HG02763 (cell line): ENCODE measurements around the gene TNFSF10.

ENCODE experiments used
- ATAC-seq: cut with Tn5 transposase; IDR thresholded peaks from one replicate; pipeline ENCODE4 v1.9.1; 2021; ENCODE audit warnings: mild to moderate bottlenecking, moderate library complexity; ENCODE audit not compliant: unreplicated experiment

TNFSF10 gene

GRCh38 chr3:172518929-172519640 lies 4.1 kb downstream of the TNFSF10 start:
- no peak for ATAC-seq

GRCh38 chr3:172517859-172518466 lies 5.3 kb downstream of the TNFSF10 start:
- no peak for ATAC-seq

- ATAC-seq = no peak
These were observed 6.7 kb downstream of the TNFSF10 start for GRCh38 chr3:172516318-172517214.

DNA sequence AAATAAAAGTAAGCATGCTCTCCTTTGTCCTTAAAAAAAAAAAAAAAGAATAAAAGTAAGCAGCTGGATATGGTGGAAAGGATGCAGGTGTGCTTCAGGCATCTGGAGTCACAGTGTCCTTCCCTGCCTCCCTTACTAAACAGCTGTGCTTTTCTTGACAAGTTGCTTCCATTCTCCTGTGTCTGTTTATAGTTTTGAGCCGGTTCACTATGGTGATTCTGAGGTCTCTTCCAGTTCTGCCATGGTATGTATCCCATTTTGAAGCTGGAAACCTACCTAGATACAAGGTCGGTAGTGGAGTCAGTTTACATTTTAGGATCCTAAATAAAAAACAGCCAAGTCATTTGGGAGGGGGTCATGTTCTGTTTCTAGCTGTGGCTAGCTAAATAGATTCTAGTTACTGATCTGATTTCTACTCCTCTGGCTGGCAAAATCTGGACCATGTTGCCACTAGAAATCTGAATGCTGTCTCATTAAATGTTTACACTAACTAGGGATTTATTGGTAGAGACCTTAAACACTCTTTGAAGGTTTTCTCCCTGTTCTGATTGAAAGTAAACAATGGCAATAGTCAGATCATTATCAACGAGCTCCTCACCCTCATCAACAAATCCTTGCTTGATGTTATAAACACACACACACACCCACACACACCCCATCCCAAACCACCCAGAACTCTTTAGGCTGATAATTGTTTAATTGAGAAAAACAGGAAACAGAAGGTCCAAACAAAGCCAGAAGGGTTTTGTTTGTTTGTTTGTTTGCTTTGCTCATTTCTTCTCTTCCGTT lies 7.9 kb downstream of the TNFSF10 start:
- ATAC-seq = no peak

DNA sequence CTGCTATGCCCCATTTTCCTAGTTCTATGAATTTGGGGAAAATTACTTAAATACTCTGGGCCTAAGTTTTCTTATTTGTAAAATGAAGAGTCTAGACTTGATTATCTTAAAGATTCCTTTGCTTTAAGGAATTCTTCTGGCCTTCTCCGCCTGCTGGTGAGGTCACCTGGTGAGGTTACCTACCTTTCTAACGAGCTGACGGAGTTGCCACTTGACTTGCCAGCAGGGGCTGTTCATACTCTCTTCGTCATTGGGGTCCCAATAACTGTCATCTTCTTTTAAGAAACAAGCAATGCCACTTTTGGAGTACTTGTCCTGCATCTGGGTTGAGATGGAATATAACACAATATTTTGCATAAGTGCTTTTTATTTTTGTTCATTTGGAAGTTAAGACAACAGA lies 8.6 kb downstream of the TNFSF10 start:
- no peak for ATAC-seq

GRCh38 chr3:172513488-172513887 lies 9.7 kb downstream of the TNFSF10 start:
- ATAC-seq = no peak

- ATAC-seq = peak; percentile 61
These were observed 11.2 kb downstream of the TNFSF10 start for GRCh38 chr3:172511783-172512762.

GRCh38 chr3:172506094-172506493 lies 17.1 kb downstream of the TNFSF10 start:
- ATAC-seq = no peak

GRCh38 chr3:172501540-172501939 lies 21.7 kb downstream of the TNFSF10 start:
- ATAC-seq = no peak

- peak; percentile 44 for ATAC-seq
These were observed 33.0 kb downstream of the TNFSF10 start for GRCh38 chr3:172490198-172490669.

DNA sequence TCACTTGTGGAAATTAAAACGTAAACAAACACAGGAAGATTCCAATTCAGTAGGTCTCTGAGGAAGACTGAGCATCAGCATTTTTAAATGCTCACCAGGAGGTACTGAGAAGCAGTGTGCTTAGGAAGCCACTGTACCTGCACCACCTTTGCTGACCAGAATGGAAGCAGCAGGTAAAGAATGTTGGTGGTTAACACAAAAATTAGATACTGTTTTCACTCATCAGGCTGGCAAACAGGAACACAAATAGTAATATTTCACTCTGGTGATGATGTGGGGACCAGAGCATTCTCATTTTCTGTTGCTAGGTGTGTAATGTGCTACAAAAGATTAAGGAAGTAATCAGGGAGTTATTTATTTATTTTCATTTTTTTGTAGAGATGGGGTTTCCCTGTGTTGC lies 45.1 kb downstream of the TNFSF10 start:
- no peak for ATAC-seq

GRCh38 chr3:172476347-172476746 lies 46.9 kb downstream of the TNFSF10 start:
- ATAC-seq = no peak

DNA sequence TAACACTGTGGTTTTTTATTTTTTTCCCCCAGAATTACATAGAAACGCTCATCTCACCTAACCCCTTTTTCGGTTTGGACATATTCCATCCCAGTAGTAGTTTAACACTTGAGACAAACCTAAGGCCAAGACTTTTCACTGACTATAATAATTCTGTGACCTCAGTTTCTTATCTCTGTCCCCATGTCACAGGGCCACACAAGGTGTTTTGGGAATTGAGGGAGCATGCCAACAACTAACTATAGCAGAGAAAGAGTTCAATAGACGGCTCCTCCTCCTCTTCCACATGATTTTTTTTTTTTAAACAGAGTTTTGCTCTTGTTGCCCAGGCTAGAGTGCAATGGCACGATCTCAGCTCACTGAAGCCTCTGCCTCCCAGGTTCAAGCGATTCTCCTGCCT lies 47.5 kb downstream of the TNFSF10 start:
- no peak for ATAC-seq

- ATAC-seq = no peak
These were observed 51.3 kb downstream of the TNFSF10 start for GRCh38 chr3:172471903-172472302.

GRCh38 chr3:172470588-172470987 lies 52.6 kb downstream of the TNFSF10 start:
- ATAC-seq = no peak

GRCh38 chr3:172467170-172467824 lies 55.9 kb downstream of the TNFSF10 start:
- ATAC-seq = no peak

DNA sequence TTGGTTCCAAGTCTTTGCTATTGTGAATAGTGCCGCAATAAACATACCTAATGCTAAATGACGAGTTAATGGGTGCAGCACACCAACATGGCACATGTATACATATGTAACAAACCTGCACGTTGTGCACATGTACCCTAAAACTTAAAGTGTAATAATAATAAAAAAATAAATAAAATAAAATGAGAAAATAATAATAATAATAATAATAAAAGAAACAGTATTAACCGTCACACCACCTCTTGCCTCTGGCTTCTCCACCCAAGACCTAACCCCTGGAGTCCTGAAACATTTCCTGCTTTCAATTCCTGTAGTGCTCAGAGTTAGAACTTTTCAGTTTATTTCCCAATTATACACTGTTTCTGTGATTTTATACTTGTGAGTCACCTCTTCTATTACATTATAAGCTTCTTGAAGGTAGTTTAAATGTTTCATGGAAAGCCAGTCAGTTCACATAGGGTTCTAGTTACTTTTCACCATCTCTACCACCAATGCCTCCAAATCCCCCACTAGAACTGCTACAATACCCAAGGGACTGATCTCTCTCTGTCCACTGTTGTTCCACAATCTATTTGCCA lies 56.6 kb downstream of the TNFSF10 start:
- ATAC-seq = no peak

DNA sequence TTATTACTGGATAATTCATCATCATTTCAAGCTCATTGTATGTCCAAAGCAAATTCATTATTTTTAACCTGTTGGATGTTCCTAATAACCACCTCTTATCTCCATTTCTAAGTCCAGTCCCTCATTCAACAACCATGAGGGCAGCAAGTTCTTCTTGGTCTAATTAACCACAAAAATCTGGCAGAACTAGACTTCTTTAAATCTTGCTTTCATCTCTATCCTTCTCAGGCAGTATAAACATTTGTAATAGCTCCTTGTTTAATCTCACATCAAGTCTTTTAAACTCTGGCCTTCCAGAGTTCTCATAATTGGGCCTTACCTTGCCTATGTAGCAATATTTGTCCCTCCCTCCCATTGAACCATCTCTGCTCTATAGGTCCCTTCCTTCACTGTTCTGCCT lies 57.9 kb downstream of the TNFSF10 start:
- no peak for ATAC-seq

- ATAC-seq = no peak
These were observed 58.9 kb downstream of the TNFSF10 start for GRCh38 chr3:172464306-172464705.
